OCI-LY1 (cell line): Measurements from ENCODE around the gene SPSB3.

Experiments used
- CTCF ChIP-seq: fragments of 200-600 bp; sonication (generic), shearing (Covaris generic); IDR thresholded peaks from 2 replicates; pipeline ENCODE4 v1.5.1; 2017; ENCODE audit warnings: mild to moderate bottlenecking, antibody characterized with exemption, low read length, moderate library complexity, mixed read lengths
- EZH2 ChIP-seq: fragments of 200-600 bp; sonication (generic), shearing (Covaris generic); IDR thresholded peaks from 2 replicates; pipeline ENCODE4 v1.8.0; 2017; ENCODE audit warnings: borderline replicate concordance, mixed run types, mild to moderate bottlenecking, antibody characterized with exemption, low read length, moderate library complexity, mixed read lengths

DNA sequence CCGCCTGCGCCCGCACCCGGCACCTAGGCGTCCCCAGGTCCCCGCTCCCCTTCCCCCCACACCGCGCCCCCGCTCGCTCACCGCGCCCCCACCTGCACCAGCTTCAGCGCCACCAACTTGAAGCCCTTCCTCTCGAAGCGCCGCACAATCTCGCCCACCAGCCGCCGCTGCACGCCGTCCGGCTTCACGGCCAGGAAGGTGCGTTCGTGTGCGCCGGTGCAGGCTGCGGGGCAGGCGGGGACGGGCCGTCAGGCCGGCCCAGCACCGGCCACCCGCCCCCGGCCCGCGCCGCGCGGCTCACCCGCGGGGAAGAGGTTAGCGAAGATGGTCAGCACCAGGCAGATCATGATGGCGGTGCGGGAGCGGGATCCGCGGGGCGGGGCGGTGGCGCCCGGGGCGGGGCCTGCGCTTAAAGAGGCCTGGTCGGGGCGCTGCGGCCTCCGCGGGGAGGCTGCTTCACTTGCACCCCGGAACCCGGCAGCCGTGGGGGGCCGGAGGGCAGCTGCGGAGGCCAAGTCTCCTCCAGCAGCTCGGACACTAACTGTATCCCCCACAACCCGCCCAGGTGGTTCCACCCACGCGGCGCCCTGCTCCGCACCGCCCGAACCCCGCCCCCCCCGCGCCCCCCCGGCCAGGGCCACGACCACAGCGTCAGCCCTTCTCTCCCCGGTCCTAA lies 11.0 kb downstream of the SPSB3 start, which contains the start of gene NME3:
- TF ChIP-seq CTCF (no peak), EZH2 (no peak)
